H54 (cell line): Measurements from ENCODE around the gene ZEB2.

Source experiments
- DNase-seq: peaks from one replicate; pipeline ENCODE4 v3.0.0; 2011; ENCODE audit warnings: low spot score, mixed read lengths; ENCODE audit not compliant: insufficient read length
- FAIRE-seq: peaks from 3 replicates; lab custom pipeline; 2011; peaks lifted over from hg19 to GRCh38; lab: Jason Lieb, UNC
- POLR2A ChIP-seq: IDR thresholded peaks from 2 replicates; pipeline ENCODE4 v1.6.1; 2011; ENCODE audit warnings: low read depth, mild to moderate bottlenecking, low read length

The ZEB2 gene

DNA sequence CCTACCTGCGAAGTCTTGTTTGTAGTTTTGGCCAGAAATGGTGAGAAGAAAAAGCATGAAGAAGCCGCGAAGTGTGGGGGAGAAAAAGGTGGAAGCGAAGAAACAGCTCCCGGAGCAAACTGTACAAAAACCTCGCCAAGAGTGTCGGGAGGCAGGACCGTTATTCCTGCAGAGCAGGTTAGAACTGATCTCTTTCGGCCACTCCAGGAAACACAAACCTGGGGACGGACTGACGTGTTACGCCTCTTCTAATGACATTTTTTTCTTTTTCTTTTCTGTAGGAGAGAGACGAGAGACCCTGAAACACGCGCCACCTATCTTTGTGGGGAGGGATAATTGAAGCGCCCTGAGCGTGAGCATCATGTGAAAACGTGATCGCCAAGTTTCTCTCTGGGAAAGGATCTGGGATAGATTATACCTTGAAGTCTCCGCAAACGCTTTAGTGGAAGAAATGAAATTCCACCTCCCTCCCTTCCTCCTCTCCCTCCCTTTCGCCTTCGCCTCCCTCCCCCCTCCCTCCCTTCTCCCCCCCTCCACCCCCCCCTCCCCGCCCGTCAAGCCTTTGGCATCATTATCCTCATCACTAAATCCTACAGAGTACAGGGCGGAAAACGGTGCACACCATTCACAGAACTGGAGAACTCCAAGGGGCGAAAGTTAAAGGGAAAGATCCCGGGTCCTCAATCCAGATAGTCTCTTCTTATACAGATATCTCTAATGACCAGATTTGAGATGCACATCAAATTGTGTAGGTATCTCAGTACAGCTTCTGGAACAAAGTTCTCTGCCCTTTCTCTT is at the start of gene ZEB2:
TSS of gene ZEB2 (minus strand) at position 186 of the 798 bp plus-strand sequence. CDS start 2,769 bp downstream, outside the sequence.
- no peak for DNase-seq
- peak; percentile 34; the same call in 1 of the 2 replicates for TF ChIP-seq POLR2A
- FAIRE-seq: peak; percentile 11

DNA sequence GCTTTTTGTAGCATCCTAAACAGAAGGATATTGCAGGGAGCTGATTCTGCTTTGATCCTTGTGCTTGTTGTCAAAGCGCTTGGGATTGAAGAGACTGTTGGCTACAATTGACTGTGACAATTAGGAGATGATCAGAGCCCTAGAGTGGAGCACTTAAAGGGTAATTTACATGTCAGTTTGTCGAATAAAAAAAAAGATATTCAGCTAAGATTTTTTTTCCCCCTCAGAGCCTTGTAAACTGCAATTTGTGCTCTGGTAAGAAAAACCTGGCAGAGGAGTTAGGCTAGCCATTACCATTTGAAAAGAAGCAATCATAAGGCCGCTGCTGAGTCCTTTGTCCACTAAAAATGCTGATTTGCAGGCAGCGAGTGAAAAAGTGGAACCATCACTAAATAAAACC is 47.8 kb upstream of the ZEB2 start:
- FAIRE-seq: no peak
- TF ChIP-seq POLR2A: no peak

DNA sequence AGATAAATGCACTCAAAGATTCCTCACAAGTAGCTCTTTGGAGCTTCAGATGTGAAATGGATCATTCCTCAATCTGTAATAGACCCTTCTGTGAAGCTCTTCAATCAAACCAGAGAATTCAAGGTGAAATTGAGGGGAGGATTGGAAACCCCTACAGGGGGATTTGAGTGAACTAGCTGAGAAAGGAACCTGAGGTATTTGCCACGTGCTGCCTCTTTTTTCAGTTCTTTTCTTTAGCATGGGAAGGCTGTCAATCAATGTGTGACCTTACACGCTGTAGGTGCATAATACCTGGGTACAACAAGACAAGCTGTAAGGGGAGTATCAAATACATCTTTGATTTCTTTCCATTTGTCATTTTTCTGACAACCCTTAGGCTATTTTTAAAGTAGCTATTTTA is 46.5 kb upstream of the ZEB2 start:
- FAIRE-seq (no peak), DNase-seq (no peak)
- no peak for TF ChIP-seq POLR2A

More for the DNA sequence above, 47.8 kb upstream of the ZEB2 start:
- DNase-seq: no peak

DNA sequence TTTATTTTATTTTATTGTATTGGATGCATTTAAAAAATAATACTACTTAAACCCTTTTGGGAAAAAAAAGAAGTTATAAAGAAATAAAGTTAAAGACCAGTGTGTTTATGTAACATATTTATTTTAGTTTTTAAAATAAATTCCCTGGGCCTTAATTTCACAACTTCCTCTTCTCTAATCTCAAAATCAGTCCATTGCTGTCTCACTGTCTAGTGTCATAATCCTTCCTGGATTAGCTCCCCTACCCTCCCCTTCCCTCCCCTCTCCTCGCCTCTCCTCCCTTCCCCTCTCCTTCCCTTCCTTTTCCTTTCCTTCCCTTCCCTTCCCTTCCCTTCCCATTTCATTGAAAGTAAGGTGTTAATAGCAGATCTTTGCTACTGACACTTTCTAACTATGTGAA is 40.3 kb upstream of the ZEB2 start:
- TF ChIP-seq POLR2A: no peak
- DNase-seq: no peak
- no peak for FAIRE-seq

DNA sequence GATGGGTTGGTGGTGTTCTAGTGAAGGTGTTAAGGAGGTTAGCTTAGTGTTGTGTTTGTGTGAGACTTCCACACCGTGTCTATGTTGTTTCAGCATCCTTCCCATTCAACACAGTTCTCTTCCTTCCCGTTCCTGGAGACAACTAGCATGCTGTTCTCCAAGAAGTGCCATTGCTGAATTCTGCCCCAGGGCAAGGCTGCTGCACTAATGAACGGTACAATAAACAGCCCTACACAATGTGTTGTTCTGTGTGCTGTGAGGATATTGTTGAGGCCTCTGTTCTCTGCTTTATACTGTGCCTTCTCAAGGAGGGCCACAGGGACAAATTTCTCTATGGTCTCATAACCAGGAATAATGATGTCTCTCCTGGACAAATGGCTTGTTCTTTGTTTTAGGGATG is 39.8 kb upstream of the ZEB2 start:
- no peak for TF ChIP-seq POLR2A
- DNase-seq: no peak
- FAIRE-seq: no peak

DNA sequence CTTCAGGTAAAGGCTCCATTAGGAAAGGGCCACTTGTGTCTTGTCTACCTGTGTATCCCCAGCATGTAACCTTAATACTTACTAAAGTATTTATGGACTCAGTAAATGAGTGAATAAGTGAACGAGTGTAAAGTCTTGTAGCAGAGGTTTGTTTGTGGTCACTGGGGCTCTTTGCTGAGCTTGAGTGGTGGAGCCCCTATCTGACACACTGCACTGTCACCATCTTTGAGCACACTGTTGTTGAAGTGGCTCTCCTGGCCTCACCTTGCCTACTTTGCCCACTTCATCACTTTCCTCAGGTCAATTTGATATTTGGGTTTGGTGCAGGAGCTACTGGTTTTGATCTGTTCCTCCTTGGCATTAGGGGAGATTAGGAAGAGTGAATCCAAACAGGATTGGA is 39.3 kb upstream of the ZEB2 start:
- FAIRE-seq (no peak), DNase-seq (no peak)
- TF ChIP-seq POLR2A: no peak

DNA sequence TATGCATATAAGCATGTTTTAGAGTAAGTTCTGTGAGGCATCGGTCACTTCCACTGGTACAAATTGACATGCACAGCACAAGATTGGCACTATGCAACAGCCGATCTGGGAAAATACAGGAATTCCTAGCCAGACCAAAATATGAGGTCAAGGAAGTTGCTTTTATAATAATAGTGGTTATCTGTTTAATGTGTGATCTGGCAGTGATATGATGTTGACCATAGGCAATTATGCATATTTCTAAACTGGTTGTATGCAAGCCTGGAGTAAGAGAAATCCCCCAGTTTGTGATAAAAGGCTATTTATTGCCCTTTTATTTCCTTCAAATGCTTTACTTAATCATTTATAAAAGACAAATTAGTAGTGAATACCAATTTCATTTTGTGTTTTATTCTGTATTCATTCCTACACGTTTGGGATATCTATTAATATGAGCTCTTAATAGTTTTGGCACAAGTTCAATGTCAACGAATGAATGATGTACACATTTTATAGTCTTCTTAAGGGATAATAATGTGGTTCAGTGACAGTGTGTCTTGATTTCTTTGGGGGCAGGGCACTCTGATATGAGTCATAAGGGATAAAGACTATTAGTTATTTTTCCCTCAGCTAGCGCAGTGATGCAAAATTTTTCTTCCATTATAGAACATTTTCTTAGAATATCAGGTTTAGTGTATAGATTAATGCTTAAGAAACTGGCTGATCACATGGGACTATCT is 34.7 kb upstream of the ZEB2 start:
- no peak for TF ChIP-seq POLR2A
- FAIRE-seq (no peak), DNase-seq (no peak)

DNA sequence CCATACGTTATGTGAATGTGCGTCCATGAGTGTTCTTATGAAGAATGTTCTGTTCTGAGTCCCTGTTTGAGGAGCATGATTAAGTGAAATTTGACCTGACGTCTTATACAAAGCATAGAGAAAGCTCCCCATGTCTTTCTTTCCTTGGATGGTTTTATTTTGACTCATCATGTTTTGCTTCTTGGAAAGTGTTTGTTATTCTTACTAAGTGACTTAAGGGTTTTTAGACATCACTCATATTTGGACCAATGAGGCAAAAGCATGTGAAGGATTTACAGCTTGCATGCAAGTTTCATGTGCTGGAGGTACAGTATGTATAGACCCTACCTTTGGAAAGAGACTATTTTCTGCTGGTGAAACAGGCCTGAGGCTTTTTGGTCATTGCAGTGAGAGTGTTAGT is 33.5 kb upstream of the ZEB2 start:
- DNase-seq (peak; percentile 31), FAIRE-seq (peak; percentile 89)
- TF ChIP-seq POLR2A: no peak

DNA sequence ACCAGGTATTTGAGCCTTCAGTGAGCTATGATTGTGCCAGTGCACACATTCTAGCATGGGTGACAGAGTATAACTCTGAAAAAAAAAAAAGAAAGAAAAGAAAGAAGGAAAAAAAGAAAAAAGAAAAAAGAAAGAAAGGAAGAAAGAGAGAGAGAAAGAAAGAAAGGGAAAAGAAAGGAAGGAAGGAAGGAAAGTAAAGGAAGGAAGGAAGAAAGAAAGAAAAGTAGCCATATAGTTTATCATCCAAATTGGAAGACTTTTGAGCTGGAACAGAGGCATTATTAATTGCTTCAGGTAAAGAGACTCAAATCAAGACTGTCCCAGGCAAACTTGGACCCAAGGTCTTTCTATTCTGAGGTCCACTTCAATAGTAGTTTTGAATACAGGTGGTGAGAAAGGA is 32.9 kb upstream of the ZEB2 start:
- TF ChIP-seq POLR2A: no peak
- DNase-seq: no peak
- FAIRE-seq: no peak

DNA sequence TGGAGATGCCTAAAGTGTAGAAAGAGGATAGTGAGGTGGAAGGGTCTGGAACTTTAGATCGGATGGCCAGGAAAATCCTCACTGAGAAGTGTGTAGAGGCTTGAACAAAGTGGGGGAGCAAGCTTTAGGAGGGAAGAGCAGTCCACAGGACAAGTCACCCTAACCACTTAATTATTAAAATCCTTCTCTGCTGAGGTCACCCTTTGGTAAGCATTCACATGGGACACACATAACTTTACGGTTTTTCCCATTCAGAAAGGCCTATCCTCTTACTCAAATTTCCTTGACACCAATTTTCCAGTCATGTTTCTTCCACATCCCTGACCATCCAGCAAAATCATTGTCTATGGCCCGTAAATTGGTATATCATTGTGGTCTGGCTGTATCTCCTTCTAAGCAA is 31.0 kb upstream of the ZEB2 start:
- DNase-seq (no peak), FAIRE-seq (no peak)
- TF ChIP-seq POLR2A: no peak

DNA sequence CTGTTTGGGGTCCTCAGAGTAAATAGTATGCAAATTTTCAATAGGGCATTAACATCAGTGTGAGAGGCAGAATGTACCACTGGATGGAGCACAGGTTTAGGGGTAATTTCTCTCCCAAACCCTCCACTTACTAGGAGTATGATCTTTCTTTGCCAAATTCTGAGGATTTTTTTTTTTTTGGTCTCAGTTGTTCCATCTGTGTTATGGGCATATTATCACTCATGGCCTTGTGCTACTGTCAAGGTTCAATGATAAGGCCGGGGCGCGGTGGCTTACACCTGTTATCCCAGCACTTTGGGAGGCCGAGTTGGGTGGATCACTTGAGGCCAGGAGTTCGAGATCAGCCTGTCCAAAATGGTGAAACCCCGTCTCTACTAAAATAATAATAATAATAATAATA is 30.2 kb upstream of the ZEB2 start:
- no peak for TF ChIP-seq POLR2A
- no peak for FAIRE-seq
- no peak for DNase-seq

DNA sequence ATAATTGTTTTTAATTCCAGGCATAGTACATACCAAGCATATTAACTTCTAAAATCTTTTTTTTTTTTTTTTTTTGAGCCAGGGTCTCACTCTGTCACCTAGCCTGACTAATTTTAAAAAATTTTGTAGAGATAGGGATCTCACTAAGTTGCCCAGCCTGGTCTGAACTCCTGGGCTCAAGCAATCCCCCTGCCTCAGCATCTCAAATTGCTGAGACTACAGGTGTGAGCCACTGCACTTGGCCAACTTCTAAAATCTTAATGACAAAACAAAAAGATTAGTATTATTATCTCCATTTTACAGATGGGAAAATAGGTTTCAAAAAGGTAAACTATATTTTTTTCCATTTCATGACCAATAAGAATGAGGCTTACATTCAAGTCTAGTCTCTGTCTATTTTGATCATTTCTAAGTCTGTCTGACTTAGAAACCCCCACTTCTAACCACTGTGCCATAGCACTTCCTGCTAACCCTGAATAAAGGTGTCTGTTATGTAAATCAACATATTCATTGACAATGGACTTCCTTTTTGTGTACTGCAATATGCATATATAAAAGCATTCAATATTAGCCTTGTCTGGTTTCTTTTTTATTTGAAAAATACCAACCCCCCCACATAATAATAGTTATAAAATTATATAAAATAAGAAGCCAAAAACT is 28.7 kb upstream of the ZEB2 start:
- no peak for TF ChIP-seq POLR2A
- DNase-seq (no peak), FAIRE-seq (no peak)

DNA sequence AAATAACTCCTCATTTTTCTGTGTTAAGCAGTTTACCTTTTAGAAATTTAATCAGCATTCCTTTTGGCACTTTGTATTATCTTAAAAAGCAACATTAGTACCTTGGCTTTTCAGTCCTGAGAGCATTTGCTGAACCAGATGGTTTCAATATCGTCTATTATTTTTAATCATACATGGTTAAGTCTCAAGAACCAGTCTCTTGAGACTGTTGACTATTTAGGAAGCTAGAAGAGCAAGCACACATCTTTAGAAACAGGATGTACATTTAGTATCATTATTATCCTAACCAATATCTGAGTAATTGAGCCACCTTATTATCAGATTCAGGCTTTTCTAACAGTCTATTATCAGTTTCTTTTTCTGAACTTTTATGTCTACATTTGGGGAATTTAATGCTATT is 28.2 kb upstream of the ZEB2 start:
- TF ChIP-seq POLR2A: no peak
- DNase-seq (no peak), FAIRE-seq (no peak)

DNA sequence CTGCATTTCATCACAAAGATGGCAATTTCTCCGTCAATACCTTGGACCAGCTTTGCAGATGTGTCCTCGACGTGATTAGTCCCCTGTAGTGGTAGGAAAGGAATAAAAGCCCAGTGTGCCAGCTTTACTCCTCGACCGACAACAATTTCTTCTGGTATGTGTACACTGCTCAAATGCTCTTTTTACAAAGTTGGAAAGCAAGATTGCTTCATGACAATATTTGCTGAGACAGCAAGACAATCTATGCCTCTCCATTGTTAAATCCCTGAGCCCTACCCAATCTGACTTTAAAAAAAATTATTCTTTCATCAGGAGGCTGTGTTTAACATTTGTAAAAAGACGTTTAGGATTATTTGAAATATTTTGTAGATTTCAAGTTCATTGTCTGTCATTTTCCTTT is 27.6 kb upstream of the ZEB2 start:
- DNase-seq: no peak
- no peak for TF ChIP-seq POLR2A
- no peak for FAIRE-seq
